H9 (cell line): ENCODE results near the gene MRPS31. TPM values are rescaled to one million over a fixed set of nuclear protein-coding genes. Genes with fewer than 3 reads are reported as not detected.

ENCODE experiments used
- DNase-seq: peaks from one replicate; pipeline ENCODE4 v3.0.0-alpha.2; 2017
- H2AFZ ChIP-seq: one replicate; pipeline ENCODE4 v1.6.1; 2013; ENCODE audit warnings: mild to moderate bottlenecking, low read length, control low read depth, moderate library complexity
- H2AK5ac ChIP-seq: 2 replicates; pipeline ENCODE4 v1.6.1; 2013; ENCODE audit warnings: low read length, control low read depth, mixed read lengths; ENCODE audit not compliant: insufficient read length
- H2BK120ac ChIP-seq: one replicate; pipeline ENCODE4 v1.6.1; 2013; ENCODE audit warnings: low read depth, mild to moderate bottlenecking, low read length, control low read depth, inconsistent platforms; ENCODE audit not compliant: poor library complexity, severe bottlenecking
- H2BK12ac ChIP-seq: 2 replicates; pipeline ENCODE4 v1.6.1; 2013; ENCODE audit warnings: low read length, control low read depth, mixed read lengths, low read depth; ENCODE audit not compliant: insufficient read length
- H2BK15ac ChIP-seq: 2 replicates; pipeline ENCODE4 v1.6.1; 2013; ENCODE audit warnings: low read depth, low read length, control low read depth
- H2BK20ac ChIP-seq: one replicate; pipeline ENCODE4 v1.6.1; 2013; ENCODE audit warnings: low read depth, mild to moderate bottlenecking, low read length, control low read depth, inconsistent platforms; ENCODE audit not compliant: poor library complexity, severe bottlenecking
- H2BK5ac ChIP-seq: 2 replicates; pipeline ENCODE4 v1.6.1; 2013; ENCODE audit warnings: low read length, control low read depth, mixed read lengths; ENCODE audit not compliant: insufficient read length
- H3K14ac ChIP-seq: 2 replicates; pipeline ENCODE4 v1.6.1; 2013; ENCODE audit warnings: low read length, control low read depth; ENCODE audit not compliant: insufficient read depth
- H3K18ac ChIP-seq: 2 replicates; pipeline ENCODE4 v1.6.1; 2013; ENCODE audit warnings: low read depth, mild to moderate bottlenecking, mixed read lengths, low read length, control low read depth; ENCODE audit not compliant: insufficient read length
- H3K23ac ChIP-seq: 2 replicates; pipeline ENCODE4 v1.6.1; 2013; ENCODE audit warnings: low read length, control low read depth, mixed read lengths, low read depth; ENCODE audit not compliant: insufficient read length
- H3K23me2 ChIP-seq: 2 replicates; pipeline ENCODE4 v1.6.1; 2013; ENCODE audit warnings: low read depth, mild to moderate bottlenecking, mixed read lengths, low read length, control low read depth; ENCODE audit not compliant: insufficient read length, poor library complexity, severe bottlenecking
- H3K27ac ChIP-seq: 2 replicates; pipeline ENCODE4 v1.5.1; 2013; ENCODE audit warnings: low read length, control low read depth, mixed read lengths, low read depth; ENCODE audit not compliant: insufficient read length
- H3K27me3 ChIP-seq: 2 replicates; pipeline ENCODE4 v1.6.1; 2013; ENCODE audit warnings: low read length, control low read depth, inconsistent platforms; ENCODE audit not compliant: insufficient read depth
- H3K4ac ChIP-seq: 2 replicates; pipeline ENCODE4 v1.6.1; 2013; ENCODE audit warnings: low read depth, mild to moderate bottlenecking, control low read depth, inconsistent platforms, low read length, moderate library complexity
- H3K4me1 ChIP-seq: 2 replicates; pipeline ENCODE4 v1.6.1; 2013; ENCODE audit warnings: low read length, control low read depth, inconsistent platforms; ENCODE audit not compliant: insufficient read depth
- H3K4me2 ChIP-seq: 2 replicates; pipeline ENCODE4 v1.6.1; 2013; ENCODE audit warnings: low read length, control low read depth, mixed read lengths; ENCODE audit not compliant: insufficient read length, insufficient read depth
- H3K56ac ChIP-seq: 2 replicates; pipeline ENCODE4 v1.6.1; 2013; ENCODE audit warnings: low read depth, mild to moderate bottlenecking, mixed read lengths, low read length, control low read depth; ENCODE audit not compliant: insufficient read length
- H3K79me1 ChIP-seq: 2 replicates; pipeline ENCODE4 v1.6.1; 2013; ENCODE audit warnings: low read depth, mild to moderate bottlenecking, moderate library complexity, low read length, control low read depth, inconsistent platforms; ENCODE audit not compliant: insufficient read depth, poor library complexity, severe bottlenecking
- H3K79me2 ChIP-seq: 2 replicates; pipeline ENCODE4 v1.6.1; 2013; ENCODE audit warnings: low read length, control low read depth, inconsistent platforms; ENCODE audit not compliant: insufficient read depth
- H3K9ac ChIP-seq: 2 replicates; pipeline ENCODE4 v1.6.1; 2013; ENCODE audit warnings: low read length, control low read depth, mixed read lengths; ENCODE audit not compliant: insufficient read length; ENCODE audit errors: extremely low read depth
- H3K9me3 ChIP-seq: one replicate; pipeline ENCODE4 v1.6.1; 2013; ENCODE audit warnings: low read depth, low read length, inconsistent platforms; ENCODE audit not compliant: control insufficient read depth
- H3T11ph ChIP-seq: one replicate; pipeline ENCODE4 v1.6.1; 2013; ENCODE audit warnings: mild to moderate bottlenecking, low read length, control low read depth, inconsistent platforms
- H4K20me1 ChIP-seq: one replicate; pipeline ENCODE4 v1.6.1; 2013; ENCODE audit not compliant: control insufficient read depth, insufficient read length, insufficient read depth
- H4K5ac ChIP-seq: 2 replicates; pipeline ENCODE4 v1.6.1; 2013; ENCODE audit warnings: low read depth, mild to moderate bottlenecking, mixed read lengths, low read length, control low read depth; ENCODE audit not compliant: insufficient read length
- H4K8ac ChIP-seq: replicated peaks from 2 replicates; pipeline ENCODE4 v1.6.1; 2013; ENCODE audit warnings: low read length, control low read depth, mixed read lengths, low read depth; ENCODE audit not compliant: insufficient read length
- H4K91ac ChIP-seq: 2 replicates; pipeline ENCODE4 v1.6.1; 2013; ENCODE audit warnings: low read depth, mild to moderate bottlenecking, moderate library complexity, mixed read lengths, low read length, control low read depth; ENCODE audit not compliant: insufficient read length
- H3K27ac Mint-ChIP-seq, 3 experiments: 2 replicates in 2 of 3; 3 replicates in 1 of 3; pipeline ENCODE4 v1.8.0; 2020 to 2021; ENCODE audit warnings: mixed read lengths in 3 of 3, mild to moderate bottlenecking in 1 of 3, moderate library complexity in 1 of 3
- H3K27me3 Mint-ChIP-seq: 2 replicates; pipeline ENCODE4 v1.8.0; 2021; ENCODE audit warnings: low read depth, mild to moderate bottlenecking, moderate library complexity, mixed read lengths
- H3K36me3 Mint-ChIP-seq, 3 experiments: 2 replicates in 2 of 3; 3 replicates in 1 of 3; pipeline ENCODE4 v1.8.0; 2020 to 2021; ENCODE audit warnings: low read depth in 3 of 3, mixed read lengths in 3 of 3; ENCODE audit not compliant: insufficient read depth in 1 of 3
- H3K4me1 Mint-ChIP-seq, 2 experiments: 2 replicates each; pipeline ENCODE4 v1.8.0; 2020; ENCODE audit warnings: mixed read lengths in 2 of 2
- H3K4me3 Mint-ChIP-seq, 2 experiments: 2 replicates in 1 of 2; 3 replicates in 1 of 2; pipeline ENCODE4 v1.8.0; 2020 to 2021; ENCODE audit warnings: mild to moderate bottlenecking in 2 of 2, mixed read lengths in 2 of 2, moderate library complexity in 1 of 2
- H3K9me3 Mint-ChIP-seq, 2 experiments: 2 replicates in 1 of 2; 3 replicates in 1 of 2; pipeline ENCODE4 v1.8.0; 2020; ENCODE audit warnings: mild to moderate bottlenecking in 2 of 2, mixed read lengths in 2 of 2, moderate library complexity in 1 of 2
- CTCF ChIP-seq: fragments of 200-600 bp; sonication (generic); conservative IDR thresholded peaks from 3 replicates; pipeline ENCODE4 v1.8.0; 2021; ENCODE audit warnings: antibody characterized with exemption, mild to moderate bottlenecking
- WGBS: extraction: QIAGEN DNeasy Blood & Tissue Kit; methylation state at CpG from one replicate; pipeline ENCODE4 v1.1.7; 2013; ENCODE audit warnings: missing lambda C conversion rate, low lambda C conversion rate, mixed read lengths; ENCODE audit not compliant: insufficient read length; ENCODE audit errors: extremely low coverage; 5-methylcytosine and 5-hydroxymethylcytosine counted together
- total RNA-seq: library from RNA; stranded (reverse); gene quantifications from 2 replicates; pipeline ENCODE4 v1.2.1, GENCODE V29; 2021

Gene MRPS31
- total RNA-seq, 1 experiment from 2014 or later, result 27.3 TPM

- Histone ChIP-seq H3K56ac (no peak overlapping the region), H2BK5ac (no peak overlapping the region), H2BK120ac (no peak overlapping the region), H3K14ac (no peak overlapping the region), H3K79me1 (peaks cover 3% of the 10 kb centered on the region), H4K91ac (no peak overlapping the region), H2BK15ac (no peak overlapping the region), H4K20me1 (no peaks in the 10 kb centered on the region), H4K5ac (no peak overlapping the region), H3K4me1 (no peaks in the 10 kb centered on the region), H3K27ac (no peak overlapping the region), H2BK20ac (no peak overlapping the region), H3K27me3 (no peaks in the 10 kb centered on the region), H3K79me2 (peaks cover 5% of the 10 kb centered on the region; the same call in 1 of the 2 replicates), H3K23ac (no peak overlapping the region), H2BK12ac (no peak overlapping the region), H3K9ac (no peak overlapping the region), H3K4me2 (no peak overlapping the region), H3T11ph (no peak overlapping the region), H3K23me2 (peaks cover 4% of the 10 kb centered on the region), H3K4ac (no peak overlapping the region), H2AK5ac (no peak overlapping the region), H4K8ac (no peak overlapping the region), H3K9me3 (no peaks in the 10 kb centered on the region), H2AFZ (no peak overlapping the region), H3K18ac (no peak overlapping the region)
- H3K4me1 Mint-ChIP-seq, result peaks cover 13 to 18% of the 10 kb centered on the region in 2 experiments
- no peaks in the 10 kb centered on the region for H3K27me3 Mint-ChIP-seq
- no peak for TF ChIP-seq CTCF
- WGBS, result no CpG with 5 or more reads among the region's 6 CpGs
- no peak overlapping the region for H3K4me3 Mint-ChIP-seq
- no peaks in the 10 kb centered on the region for H3K9me3 Mint-ChIP-seq
- H3K36me3 Mint-ChIP-seq, result no peaks in the 10 kb centered on the region; a peak in 1 of 7 replicates
- DNase-seq, result no peak
- H3K27ac Mint-ChIP-seq, result no peak overlapping the region
Measured at GRCh38 chr13:40772765-40773473, 1.9 kb upstream of the MRPS31 start.
